HepG2 (cell line): ENCODE data around the gene CLDN9. TPM values are rescaled to one million over a fixed set of nuclear protein-coding genes. Genes with fewer than 3 reads are reported as not detected.
A peak's percentile ranks its signal among the peaks of the same experiment; 100 is the strongest.

Experiments
- AGO2 ChIP-seq: fragments of 200-400 bp; formaldehyde crosslinking; optimal IDR thresholded peaks from 2 replicates; pipeline ENCODE3; 2017; ENCODE audit warnings: mild to moderate bottlenecking, low read depth, low read length, moderate library complexity
- ARHGAP35 ChIP-seq: sonication (generic); formaldehyde crosslinking; IDR thresholded peaks from 2 replicates; pipeline ENCODE4 v1.9.0; 2022; ENCODE audit warnings: mild to moderate bottlenecking, inconsistent platforms, moderate library complexity, missing genetic modification reagents, borderline replicate concordance
- ATF3 ChIP-seq: sonication (generic); formaldehyde crosslinking; IDR thresholded peaks from 2 replicates; pipeline ENCODE4 v1.4.0; 2020; ENCODE audit warnings: missing genetic modification reagents
- CAMTA2 ChIP-seq: sonication (generic); formaldehyde crosslinking; IDR thresholded peaks from 2 replicates; pipeline ENCODE4 v1.4.0; 2020; ENCODE audit warnings: mild to moderate bottlenecking, missing genetic modification reagents, borderline replicate concordance
- HMG20A ChIP-seq: IDR thresholded peaks from 2 replicates; pipeline ENCODE4 v1.6.1; 2016; ENCODE audit warnings: borderline replicate concordance
- KIAA2018 ChIP-seq: sonication (generic); formaldehyde crosslinking; IDR thresholded peaks from 2 replicates; pipeline ENCODE4 v1.5.0; 2020; ENCODE audit warnings: mild to moderate bottlenecking, missing genetic modification reagents, borderline replicate concordance
- KLF13 ChIP-seq: sonication (generic); formaldehyde crosslinking; IDR thresholded peaks from 2 replicates; pipeline ENCODE4 v1.4.0; 2020; ENCODE audit warnings: mild to moderate bottlenecking, missing genetic modification reagents
- MED13 ChIP-seq: sonication (generic); formaldehyde crosslinking; IDR thresholded peaks from 2 replicates; pipeline ENCODE4 v1.5.0; 2020; ENCODE audit warnings: missing genetic modification reagents
- MTA1 ChIP-seq: sonication (generic); formaldehyde crosslinking; IDR thresholded peaks from 2 replicates; pipeline ENCODE4 v1.4.0; 2020; ENCODE audit warnings: missing genetic modification reagents, mild to moderate bottlenecking, borderline replicate concordance
- POLR2A ChIP-seq, 2 experiments: IDR thresholded peaks; 2 replicates each; pipeline ENCODE4 v1.6.1; 2011; ENCODE audit warnings: low read depth in 2 of 2, low read length in 2 of 2, mild to moderate bottlenecking in 1 of 2, moderate library complexity in 1 of 2; ENCODE audit not compliant: insufficient read depth in 1 of 2
- U2AF2 ChIP-seq: fragments of 200-400 bp; formaldehyde crosslinking; IDR thresholded peaks from 2 replicates; pipeline ENCODE4 v1.6.1; 2017; ENCODE audit warnings: low read depth, mild to moderate bottlenecking, low read length
- ZNF432 ChIP-seq: sonication (generic); formaldehyde crosslinking; IDR thresholded peaks from 2 replicates; pipeline ENCODE4 v1.5.0; 2020; ENCODE audit warnings: missing genetic modification reagents, mild to moderate bottlenecking, borderline replicate concordance
- ZNF703 ChIP-seq: sonication (generic); formaldehyde crosslinking; IDR thresholded peaks from 2 replicates; pipeline ENCODE4 v1.5.1; 2020; ENCODE audit warnings: missing genetic modification reagents, mild to moderate bottlenecking, moderate library complexity, borderline replicate concordance
- polyA plus RNA-seq, 8 experiments: library from polyadenylated mRNA; depleted of rRNA in 3 of 8; stranded (reverse) in 7 of 8; unstranded in 1 of 8; fragments of >200 nt; fragmentation: Illumina TruSeq in 4 of 8; extraction: Trizol in 4 of 8; gene quantifications; 2 replicates each; pipeline versions ENCODE4 v1.2.1 to v1.2.3, GENCODE V29; 2011 to 2016; ENCODE audit warnings: low read depth in 4 of 8, missing spikeins in 1 of 8, mixed read lengths in 1 of 8; ENCODE audit not compliant: insufficient read depth in 1 of 8
- total RNA-seq, 5 experiments: library from RNA; depleted of rRNA; stranded (reverse); fragments of >200 nt; fragmentation: Illumina TruSeq; extraction: Trizol; gene quantifications; 2 replicates each; pipeline ENCODE4 v1.2.3, GENCODE V29; 2016; ENCODE audit warnings: low read depth in 1 of 5
- TF ChIP-seq, protein P1 (sequence below): IDR thresholded peaks from 2 replicates; pipeline ENCODE4 v1.6.1; 2016; ENCODE audit warnings: missing biosample characterization, missing genetic modification reagents, low read depth
- TF ChIP-seq, protein P2 (sequence below): sonication (generic); formaldehyde crosslinking; IDR thresholded peaks from 2 replicates; pipeline ENCODE4 v1.4.0; 2020; ENCODE audit warnings: missing genetic modification reagents, borderline replicate concordance

Gene CLDN9
- total and polyA plus RNA-seq, 2 of the 13 experiments (the other 11 are each of a cell fraction or from before 2014, with no cell fraction given), result 0.15 to 0.26 TPM

GRCh38 chr16:2964475-2965336, 48.0 kb upstream of the CLDN9 start (continued):
- TF ChIP-seq KIAA2018 (no peak), CAMTA2 (CRISPR knock-in tag) (no peak), KLF13 (CRISPR knock-in tag) (no peak), ATF3 (CRISPR knock-in tag) (no peak), ZNF432 (no peak), MTA1 (CRISPR knock-in tag) (no peak), AGO2 (peak; percentile 64), POLR2A (IDR thresholded peaks at IDR 0.05; ENCODE audit: insufficient read depth in 1 of 2, low read depth in 2 of 2, low read length in 2 of 2) (0 out of 4 replicates have a peak, but pooled peaks of 1 of the 2 experiments have one; percentile 33), U2AF2 (no peak), ARHGAP35 (CRISPR knock-in tag) (no peak), HMG20A (no peak), MED13 (CRISPR knock-in tag) (0 out of 2 replicates have a peak, but pooled peaks have one; percentile 43), ZNF703 (CRISPR knock-in tag) (0 out of 2 replicates have a peak, but pooled peaks have one; percentile 43)
- TF ChIP-seq, protein P1, sequence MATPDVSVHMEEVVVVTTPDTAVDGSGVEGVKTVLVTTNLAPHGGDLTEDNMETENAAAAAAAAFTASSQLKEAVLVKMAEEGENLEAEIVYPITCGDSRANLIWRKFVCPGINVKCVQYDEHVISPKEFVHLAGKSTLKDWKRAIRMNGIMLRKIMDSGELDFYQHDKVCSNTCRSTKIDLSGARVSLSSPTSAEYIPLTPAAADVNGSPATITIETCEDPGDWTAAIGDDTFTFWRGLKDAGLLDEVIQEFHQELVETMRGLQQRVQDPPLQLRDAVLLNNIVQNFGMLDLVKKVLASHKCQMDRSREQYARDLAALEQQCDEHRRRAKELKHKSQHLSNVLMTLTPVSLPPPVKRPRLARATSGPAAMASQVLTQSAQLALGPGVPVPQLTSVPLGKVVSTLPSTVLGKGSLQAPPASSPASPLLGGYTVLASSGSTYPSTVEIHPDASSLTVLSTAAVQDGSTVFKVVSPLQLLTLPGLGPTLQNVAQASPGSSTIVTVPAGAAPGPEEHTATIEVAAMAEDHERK, result no peak
- TF ChIP-seq, protein P2, sequence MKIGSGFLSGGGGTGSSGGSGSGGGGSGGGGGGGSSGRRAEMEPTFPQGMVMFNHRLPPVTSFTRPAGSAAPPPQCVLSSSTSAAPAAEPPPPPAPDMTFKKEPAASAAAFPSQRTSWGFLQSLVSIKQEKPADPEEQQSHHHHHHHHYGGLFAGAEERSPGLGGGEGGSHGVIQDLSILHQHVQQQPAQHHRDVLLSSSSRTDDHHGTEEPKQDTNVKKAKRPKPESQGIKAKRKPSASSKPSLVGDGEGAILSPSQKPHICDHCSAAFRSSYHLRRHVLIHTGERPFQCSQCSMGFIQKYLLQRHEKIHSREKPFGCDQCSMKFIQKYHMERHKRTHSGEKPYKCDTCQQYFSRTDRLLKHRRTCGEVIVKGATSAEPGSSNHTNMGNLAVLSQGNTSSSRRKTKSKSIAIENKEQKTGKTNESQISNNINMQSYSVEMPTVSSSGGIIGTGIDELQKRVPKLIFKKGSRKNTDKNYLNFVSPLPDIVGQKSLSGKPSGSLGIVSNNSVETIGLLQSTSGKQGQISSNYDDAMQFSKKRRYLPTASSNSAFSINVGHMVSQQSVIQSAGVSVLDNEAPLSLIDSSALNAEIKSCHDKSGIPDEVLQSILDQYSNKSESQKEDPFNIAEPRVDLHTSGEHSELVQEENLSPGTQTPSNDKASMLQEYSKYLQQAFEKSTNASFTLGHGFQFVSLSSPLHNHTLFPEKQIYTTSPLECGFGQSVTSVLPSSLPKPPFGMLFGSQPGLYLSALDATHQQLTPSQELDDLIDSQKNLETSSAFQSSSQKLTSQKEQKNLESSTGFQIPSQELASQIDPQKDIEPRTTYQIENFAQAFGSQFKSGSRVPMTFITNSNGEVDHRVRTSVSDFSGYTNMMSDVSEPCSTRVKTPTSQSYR, result peak; percentile 65; the same call in 1 of the 2 replicates
